ENCODE data around the gene SLC48A1.

DNA sequence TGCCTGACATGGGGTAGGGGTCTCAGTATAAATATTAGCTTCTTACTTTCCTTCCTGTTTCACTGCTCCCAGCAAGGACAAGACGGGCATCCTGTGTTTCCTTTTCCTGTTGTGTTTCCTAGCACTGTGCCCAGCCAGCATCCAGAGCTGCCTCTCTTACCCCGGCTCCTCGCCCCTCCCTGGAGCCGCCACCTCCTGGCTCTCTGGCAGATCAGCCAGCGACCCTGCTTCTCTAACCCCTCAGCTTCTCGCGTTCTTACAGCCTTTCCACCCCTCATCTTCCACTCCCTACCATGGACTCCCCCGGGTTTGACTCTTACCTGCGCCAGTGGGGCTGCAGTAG is 28.8 kb downstream of the SLC48A1 start:
- TF ChIP-seq CTCF (IDR thresholded peaks at IDR 0.05) (no peak), POLR2AphosphoS5 (IDR thresholded peaks at IDR 0.05) (no peak)

Measured in prostate gland (tissue), 2 donors.